ENCODE results near the gene SIL1.

The SIL1 gene

DNA sequence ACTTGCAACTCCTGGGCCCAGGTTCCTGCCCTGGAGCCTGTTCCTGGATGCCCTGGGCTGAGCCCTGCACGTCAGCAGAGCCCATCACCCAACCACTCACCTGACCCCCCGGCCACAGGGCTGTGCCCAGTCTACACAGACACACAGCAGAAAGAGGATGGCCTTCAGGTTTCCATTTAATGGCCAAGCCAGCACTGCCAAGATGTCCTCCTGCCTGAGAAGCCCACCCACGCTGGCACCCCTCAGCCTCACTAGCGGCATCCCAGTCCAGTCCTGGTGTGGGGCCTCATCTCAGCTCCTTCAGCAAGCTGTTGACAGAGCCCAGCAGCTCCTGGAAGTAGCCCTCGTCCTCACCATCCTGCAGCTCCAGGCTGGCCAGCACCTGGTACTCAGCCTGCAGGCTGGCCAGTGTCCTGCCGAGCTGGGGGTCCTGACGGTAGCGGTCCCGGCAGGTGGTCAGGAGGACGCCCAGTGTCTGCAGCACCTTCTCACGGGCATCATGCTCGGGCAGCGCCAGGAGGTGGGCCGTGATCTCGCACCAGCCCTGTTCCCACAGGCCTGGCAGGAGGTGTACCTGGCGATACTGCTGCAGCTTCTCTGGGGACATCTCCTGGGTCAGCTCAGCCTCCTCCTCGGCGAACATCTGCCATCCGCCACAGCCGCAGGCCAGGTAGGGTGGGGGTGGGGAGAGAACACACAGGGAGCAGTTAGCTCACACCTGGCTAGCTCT lies 251.2 kb downstream of the SIL1 start:
- in situ Hi-C loops (cut with MboI; ENCODE audit: low sequenced_read_pairs): no loop called here

DNA sequence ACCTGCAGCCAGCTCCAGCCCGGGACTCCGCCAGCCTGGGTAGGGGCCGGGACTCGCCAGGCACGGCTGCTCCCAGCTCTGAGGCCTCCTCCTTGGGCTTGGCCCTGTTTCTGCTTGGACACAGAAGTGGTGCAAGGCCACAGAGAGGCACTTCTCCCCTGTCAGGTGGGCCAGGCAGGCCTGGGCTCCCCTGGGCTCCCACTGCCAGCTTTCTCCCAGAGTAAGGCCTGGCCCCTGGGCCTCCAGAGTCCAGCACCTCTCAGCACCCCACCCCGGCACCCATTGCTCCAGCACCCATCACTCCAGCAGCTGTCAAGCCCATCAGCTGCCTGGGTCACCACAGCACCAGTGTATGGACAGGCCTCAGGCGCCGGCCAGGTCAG lies 251.9 kb downstream of the SIL1 start:
- in situ Hi-C loops (cut with MboI; ENCODE audit: low sequenced_read_pairs): no loop called here

GRCh38 chr5:138945421-138946240 lies 252.5 kb downstream of the SIL1 start:
- in situ Hi-C loops (cut with MboI; ENCODE audit: low sequenced_read_pairs): no loop called here

GRCh38 chr5:138944527-138945322 lies 253.4 kb downstream of the SIL1 start:
- in situ Hi-C loops (cut with MboI; ENCODE audit: low sequenced_read_pairs): no loop called here

DNA sequence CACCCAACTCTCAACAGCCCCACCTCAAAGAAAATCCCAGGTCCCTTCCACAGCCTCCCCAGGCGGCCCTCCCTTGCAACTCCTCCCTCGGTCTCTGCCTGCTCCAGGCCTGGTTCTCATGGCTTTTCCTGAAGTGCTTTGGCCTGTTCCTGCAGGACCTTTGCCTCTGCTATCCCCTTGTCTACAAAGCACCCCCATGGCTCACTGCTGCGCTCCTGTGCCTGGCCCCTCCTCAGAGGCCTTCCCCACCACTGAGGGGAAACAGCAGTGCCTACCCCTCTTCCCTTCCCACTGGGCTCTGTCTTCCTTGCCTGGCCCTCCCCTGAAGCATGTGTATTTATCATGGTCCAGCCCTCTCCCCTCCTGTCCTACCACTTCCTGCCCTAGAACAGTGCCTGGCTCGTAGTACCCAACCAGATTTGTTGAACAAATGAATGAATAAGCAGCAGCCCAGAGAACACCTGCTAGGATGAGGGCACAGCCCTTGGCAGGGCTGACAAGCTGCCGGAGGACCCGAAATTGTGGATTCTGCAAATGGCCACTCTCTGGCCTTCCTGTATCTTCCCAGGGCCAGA lies 254.5 kb downstream of the SIL1 start:
- in situ Hi-C loops (cut with MboI; ENCODE audit: low sequenced_read_pairs): no loop called here

- in situ Hi-C loops (cut with MboI; ENCODE audit: low sequenced_read_pairs): no loop called here
These were observed 255.3 kb downstream of the SIL1 start for GRCh38 chr5:138942861-138943260.

DNA sequence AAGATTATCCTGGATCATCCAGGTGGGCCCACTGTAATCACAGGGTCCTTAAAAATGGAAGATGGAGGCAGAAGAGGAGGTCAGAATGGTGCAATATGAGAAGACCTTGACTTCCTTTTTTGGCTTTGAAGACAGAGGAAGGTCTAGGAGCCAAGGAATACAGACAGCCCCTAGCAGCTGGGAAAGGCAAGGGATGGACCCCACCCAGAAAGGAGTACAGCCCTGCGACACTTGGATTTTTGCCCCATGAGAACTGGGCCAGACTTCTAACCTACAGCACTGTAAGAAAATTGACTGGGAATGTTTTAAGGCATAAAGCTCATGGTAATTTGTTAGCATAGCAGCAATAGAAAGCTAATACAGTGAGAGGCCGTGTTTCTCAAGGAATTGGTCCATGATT lies 256.1 kb downstream of the SIL1 start:
- in situ Hi-C loops (cut with MboI; ENCODE audit: low sequenced_read_pairs): no loop called here

DNA sequence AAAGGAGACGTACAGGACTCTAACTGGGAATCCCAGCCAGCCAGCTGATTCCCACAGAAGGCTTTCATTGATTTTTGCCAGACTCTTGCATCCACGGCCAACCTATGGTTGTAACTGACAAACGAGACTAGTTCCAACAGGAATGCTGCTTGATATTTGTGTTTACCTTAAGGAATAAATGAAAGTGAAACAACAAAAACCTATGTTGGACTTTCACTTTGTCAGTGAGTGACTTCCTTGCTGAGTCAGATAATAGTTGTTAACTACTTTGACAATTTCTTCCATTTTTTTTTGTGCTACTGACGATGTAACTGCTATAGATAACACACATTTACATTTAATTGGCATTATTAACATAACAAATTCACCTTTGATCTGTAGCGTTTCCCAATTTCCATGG lies 259.6 kb downstream of the SIL1 start:
- in situ Hi-C loops (cut with MboI; ENCODE audit: low sequenced_read_pairs): no loop called here

DNA sequence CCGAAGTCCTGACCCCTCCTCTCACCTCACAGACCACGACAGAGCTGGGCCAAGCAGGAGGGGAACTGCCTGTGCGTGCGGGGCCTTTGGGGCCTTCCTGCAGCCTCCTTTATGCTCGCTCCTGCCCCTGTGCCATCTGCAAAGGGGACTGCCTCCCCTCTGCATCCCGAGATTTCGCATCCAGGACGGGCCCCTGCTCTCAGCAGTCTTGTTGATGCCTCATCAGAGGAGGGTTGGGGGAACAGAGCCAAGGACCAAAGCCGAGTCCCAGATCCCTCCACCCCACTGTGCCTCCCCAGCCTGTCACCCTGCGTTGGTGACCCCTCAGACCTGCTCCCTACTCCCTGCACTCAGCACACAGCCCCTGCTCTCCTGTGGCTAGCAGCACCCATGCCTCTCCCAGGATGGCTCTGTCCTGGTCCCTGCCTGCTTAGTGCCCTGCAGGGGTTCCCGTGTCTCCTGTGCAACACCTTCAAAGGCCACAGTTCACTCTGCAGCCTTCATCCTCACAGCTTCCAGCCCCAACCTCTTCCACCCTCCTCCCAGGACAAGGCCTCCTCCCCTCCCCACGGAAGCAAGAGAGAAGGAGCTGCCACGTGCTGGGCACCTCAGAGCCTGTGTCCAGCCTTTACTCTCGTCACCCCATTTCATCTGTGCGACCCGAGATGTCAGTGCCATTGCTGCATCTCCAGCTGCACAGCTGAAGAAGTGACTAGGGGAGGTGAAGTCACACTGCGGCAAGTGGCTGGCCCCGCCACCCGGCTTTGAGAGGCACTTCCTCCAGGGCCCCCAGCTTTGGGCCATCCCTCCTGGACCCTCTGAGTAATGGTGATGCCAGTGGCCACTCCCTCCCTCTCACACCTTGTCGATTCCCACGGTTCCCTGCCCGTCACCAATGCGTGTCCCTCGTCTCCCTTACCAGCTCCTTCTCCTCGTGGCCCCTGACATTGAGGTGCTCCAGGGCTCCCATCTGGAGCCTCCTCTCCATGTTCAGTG lies 260.5 kb downstream of the SIL1 start:
- in situ Hi-C loops (cut with MboI; ENCODE audit: low sequenced_read_pairs): no loop called here

- in situ Hi-C loops (cut with MboI; ENCODE audit: low sequenced_read_pairs): no loop called here
These were observed 261.2 kb downstream of the SIL1 start for GRCh38 chr5:138936968-138937345.

DNA sequence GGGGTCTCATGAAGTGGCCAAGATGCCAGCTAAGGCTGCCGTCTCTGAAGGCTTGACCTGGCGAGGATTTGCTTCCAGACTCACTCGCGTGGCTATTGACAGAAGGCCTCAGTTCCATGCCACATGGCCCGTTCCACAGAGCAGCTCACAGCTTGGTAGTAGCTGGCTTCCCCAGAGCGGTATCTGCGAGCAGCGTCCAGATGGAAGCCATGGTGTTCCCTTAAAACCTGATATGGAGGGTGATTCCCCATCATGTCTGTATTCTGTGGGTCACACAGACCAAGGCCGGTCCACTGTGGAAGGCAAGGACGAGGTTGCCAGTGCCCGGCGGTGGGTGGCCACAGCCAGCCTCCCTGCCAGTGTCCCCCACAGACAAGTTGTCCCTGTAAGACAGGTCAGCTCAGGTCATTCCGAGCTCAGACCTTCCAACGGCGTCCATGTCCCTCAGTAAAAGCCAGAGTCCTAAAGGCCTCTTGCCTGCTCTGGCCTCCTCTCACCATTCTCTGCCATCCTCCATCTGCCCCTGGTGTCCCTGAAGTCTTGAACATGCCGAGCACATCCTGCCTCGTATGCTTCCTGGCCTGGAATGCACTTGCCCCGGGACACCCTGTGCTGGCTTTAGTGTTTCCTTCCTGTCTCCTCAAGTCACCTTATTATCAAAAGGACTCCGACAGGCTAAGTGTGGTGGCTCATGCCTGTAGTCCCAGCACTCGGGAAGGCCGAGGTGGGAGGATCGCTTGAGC lies 261.8 kb downstream of the SIL1 start:
- in situ Hi-C loops (cut with MboI; ENCODE audit: low sequenced_read_pairs): no loop called here

- in situ Hi-C loops (cut with MboI; ENCODE audit: low sequenced_read_pairs): no loop called here
These were observed 262.7 kb downstream of the SIL1 start for GRCh38 chr5:138935466-138935865.

DNA sequence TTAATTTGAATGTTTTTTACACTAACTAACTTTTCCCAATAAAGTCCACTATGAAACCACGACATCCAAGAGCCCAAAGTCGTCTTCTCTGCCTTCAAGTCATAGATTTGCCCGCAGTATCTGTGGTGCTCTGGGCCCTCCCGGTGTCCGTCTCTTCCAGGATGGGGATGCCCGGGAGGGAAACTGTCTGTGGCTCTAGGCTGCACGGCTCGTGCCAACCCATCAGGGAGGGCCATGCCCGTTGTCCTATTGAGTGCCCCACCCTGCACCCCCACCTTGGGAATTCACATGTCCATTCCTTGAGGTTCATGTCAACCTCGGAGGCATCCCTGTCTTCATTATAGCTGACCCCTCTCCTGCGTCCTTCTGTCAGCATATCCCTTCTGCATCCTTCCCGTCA lies 263.2 kb downstream of the SIL1 start:
- in situ Hi-C loops (cut with MboI; ENCODE audit: low sequenced_read_pairs): no loop called here

DNA sequence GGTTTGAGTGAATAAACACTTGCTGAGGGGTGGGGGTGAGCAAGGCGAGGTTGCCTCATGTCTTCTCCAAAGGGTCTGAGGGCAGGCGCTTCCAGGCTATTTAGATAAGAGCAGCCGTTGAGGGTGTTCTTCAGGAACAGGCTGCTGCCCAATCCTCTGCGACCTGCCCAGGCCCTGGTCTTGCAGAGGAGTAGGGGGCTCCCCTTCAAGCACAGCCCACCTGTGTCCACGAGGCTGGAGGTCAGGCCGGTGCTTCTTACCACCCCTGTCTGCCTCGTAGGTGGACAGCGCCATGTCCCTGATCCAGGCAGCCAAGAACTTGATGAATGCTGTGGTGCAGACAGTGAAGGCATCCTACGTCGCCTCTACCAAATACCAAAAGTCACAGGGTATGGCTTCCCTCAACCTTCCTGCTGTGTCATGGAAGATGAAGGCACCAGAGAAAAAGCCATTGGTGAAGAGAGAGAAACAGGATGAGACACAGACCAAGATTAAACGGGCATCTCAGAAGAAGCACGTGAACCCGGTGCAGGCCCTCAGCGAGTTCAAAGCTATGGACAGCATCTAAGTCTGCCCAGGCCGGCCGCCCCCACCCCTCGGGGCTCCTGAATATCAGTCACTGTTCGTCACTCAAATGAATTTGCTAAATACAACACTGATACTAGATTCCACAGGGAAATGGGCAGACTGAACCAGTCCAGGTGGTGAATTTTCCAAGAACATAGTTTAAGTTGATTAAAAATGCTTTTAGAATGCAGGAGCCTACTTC lies 264.5 kb downstream of the SIL1 start:
- in situ Hi-C loops (cut with MboI; ENCODE audit: low sequenced_read_pairs): no loop called here

DNA sequence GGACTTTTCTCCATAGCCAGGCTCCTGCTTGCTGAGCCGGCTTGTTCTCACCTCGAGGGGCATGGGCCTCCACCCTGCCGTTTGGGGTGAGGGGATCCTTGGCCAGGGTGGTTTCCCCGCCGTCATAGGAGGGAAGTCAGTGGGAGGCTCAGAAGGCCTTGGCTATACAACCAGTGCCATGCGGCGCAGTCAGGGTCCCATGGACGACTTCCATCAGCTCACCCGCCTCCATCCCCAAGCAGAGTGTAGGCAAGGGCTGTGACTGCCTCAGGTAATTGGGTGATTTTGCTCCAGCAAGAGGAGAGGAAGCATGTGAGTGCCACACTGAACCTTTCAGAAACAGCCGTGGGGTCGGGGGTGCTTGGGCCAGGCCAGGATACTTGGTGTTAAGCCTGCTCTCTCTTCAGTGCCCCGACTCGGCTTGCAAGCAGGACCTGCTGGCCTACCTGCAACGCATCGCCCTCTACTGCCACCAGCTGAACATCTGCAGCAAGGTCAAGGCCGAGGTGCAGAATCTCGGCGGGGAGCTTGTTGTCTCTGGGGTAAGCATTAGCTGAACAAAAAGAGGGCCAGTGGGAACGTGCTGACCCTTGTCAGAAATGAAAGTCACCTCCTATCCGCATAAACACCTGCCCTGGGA lies 265.9 kb downstream of the SIL1 start:
- in situ Hi-C loops (cut with MboI; ENCODE audit: low sequenced_read_pairs): no loop called here

DNA sequence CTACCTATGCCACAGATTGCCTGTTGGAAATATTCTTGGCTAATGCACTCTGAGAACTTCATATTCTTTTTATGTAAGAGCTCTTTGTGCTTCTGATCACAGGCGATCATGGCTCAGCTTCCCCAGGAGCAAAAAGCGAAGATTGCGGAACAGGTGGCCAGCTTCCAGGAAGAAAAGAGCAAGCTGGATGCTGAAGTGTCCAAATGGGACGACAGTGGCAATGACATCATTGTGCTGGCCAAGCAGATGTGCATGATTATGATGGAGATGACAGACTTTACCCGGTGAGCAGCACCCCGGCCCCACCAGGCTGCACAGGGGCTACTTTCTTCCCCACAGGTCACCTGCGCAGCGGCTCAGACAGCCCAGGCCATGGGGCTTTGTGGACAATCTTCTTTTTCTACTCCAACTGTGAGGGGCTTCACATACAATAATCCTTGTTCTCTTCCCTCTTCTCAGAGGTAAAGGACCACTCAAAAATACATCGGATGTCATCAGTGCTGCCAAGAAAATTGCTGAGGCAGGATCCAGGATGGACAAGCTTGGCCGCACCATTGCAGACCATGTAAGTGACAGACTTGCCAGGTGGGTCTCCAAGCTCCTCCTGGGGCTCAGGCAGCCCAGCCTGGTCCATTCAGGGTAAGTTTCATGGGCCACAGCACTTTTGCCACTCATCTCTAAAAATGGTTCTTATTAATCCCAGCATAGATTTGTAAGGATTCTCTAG lies 267.6 kb downstream of the SIL1 start:
- in situ Hi-C loops (cut with MboI; ENCODE audit: low sequenced_read_pairs): no loop called here

GRCh38 chr5:138929571-138929955 lies 268.6 kb downstream of the SIL1 start:
- in situ Hi-C loops (cut with MboI; ENCODE audit: low sequenced_read_pairs): no loop called here

- in situ Hi-C loops (cut with MboI; ENCODE audit: low sequenced_read_pairs): no loop called here
These were observed 270.2 kb downstream of the SIL1 start for GRCh38 chr5:138927979-138928378.
